Lower leg skin (tissue), 3 donors: ENCODE data around the gene ARPC4.

Source experiments
- POLR2A ChIP-seq, 2 donors: fragments of 450-650 bp; IDR thresholded peaks; one replicate each; pipeline ENCODE4 v1.6.1; 2016 to 2017; ENCODE audit warnings: antibody characterized with exemption in 2 of 2, mild to moderate bottlenecking in 1 of 2, moderate library complexity in 1 of 2
- TF ChIP-seq, protein P1 (sequence below), 3 donors: fragments of 450-650 bp; IDR thresholded peaks; one replicate each; pipeline ENCODE4 v1.5.1; 2016; ENCODE audit warnings: antibody characterized with exemption in 3 of 3, mild to moderate bottlenecking in 3 of 3, moderate library complexity in 2 of 3

GRCh38 chr3:9797196-9797945, 4.5 kb downstream of the ARPC4 start:
- TF ChIP-seq, protein P1, sequence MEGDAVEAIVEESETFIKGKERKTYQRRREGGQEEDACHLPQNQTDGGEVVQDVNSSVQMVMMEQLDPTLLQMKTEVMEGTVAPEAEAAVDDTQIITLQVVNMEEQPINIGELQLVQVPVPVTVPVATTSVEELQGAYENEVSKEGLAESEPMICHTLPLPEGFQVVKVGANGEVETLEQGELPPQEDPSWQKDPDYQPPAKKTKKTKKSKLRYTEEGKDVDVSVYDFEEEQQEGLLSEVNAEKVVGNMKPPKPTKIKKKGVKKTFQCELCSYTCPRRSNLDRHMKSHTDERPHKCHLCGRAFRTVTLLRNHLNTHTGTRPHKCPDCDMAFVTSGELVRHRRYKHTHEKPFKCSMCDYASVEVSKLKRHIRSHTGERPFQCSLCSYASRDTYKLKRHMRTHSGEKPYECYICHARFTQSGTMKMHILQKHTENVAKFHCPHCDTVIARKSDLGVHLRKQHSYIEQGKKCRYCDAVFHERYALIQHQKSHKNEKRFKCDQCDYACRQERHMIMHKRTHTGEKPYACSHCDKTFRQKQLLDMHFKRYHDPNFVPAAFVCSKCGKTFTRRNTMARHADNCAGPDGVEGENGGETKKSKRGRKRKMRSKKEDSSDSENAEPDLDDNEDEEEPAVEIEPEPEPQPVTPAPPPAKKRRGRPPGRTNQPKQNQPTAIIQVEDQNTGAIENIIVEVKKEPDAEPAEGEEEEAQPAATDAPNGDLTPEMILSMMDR (IDR thresholded peaks at IDR 0.05), result no peak
- no peak for TF ChIP-seq POLR2A (IDR thresholded peaks at IDR 0.05)
